ENCODE data around the gene ABI1. TPM values are rescaled to one million over a fixed set of nuclear protein-coding genes. Genes with fewer than 3 reads are reported as not detected.

The ABI1 gene
- total and polyA plus RNA-seq, 2 donors (not counting 3 experiments of a cell fraction or from before 2014, with no cell fraction given), result 58.8 to 59.1 TPM

- CTCF ChIA-PET, result interaction anchor here (1.8 kb wide), 1 partner anchor 15 kb away, joined by 7 read pairs; no protein-coding TSS in a partner anchor
- Histone ChIP-seq H3K36me3 (ENCODE audit: control insufficient read depth in 2 of 2, extremely low read depth in 1 of 2, insufficient read depth in 2 of 2, low read length in 2 of 2) (peaks cover 0 to 6% of the 10 kb centered on the region in 2 experiments), H3K27ac (ENCODE audit: insufficient read depth, low read depth, low read length) (no peak overlapping the region), H3K79me2 (ENCODE audit: control insufficient read depth, insufficient read depth, low read length) (peaks cover 3% of the 10 kb centered on the region), H3K4me3 (replicated peaks in 1 of 3; ENCODE audit: insufficient read depth in 1 of 3, low read depth in 1 of 3, low read length in 3 of 3) (no peak overlapping the region), H3K4me1 (ENCODE audit: control insufficient read depth, extremely low read depth, insufficient read depth, low read length) (no peaks in the 10 kb centered on the region), H3K9me3 (replicated peaks; ENCODE audit: control insufficient read depth, insufficient read depth, low read length) (no peaks in the 10 kb centered on the region), H3K27me3 (ENCODE audit: control insufficient read depth in 2 of 2, insufficient read depth in 2 of 2, low read length in 2 of 2) (no peaks in the 10 kb centered on the region), H3K9ac (replicated peaks; ENCODE audit: extremely low read depth, insufficient read depth, low read length) (no peak overlapping the region), H4K20me1 (replicated peaks; ENCODE audit: control insufficient read depth, extremely low read depth, insufficient read depth, low read length) (no peaks in the 10 kb centered on the region), H3K9me1 (replicated peaks; ENCODE audit: control insufficient read depth, extremely low read depth, insufficient read depth, low read length) (no peaks in the 10 kb centered on the region), H2AFZ (ENCODE audit: low read depth, low read length) (no peak overlapping the region), H3K4me2 (ENCODE audit: insufficient read depth, low read length) (no peak overlapping the region)
- intact Hi-C loops (cut with micrococcal nuclease), result no loop called here
- no peak for FAIRE-seq
- TF ChIP-seq MYC (IDR thresholded peaks at IDR 0.05; ENCODE audit: low read depth, low read length), result no peak
- no peak for TF ChIP-seq CTCF (IDR thresholded peaks at IDR 0.05; ENCODE audit: extremely low read depth in 1 of 2, insufficient read depth in 1 of 2, low read depth in 1 of 2, low read length in 2 of 2)
- no peak for TF ChIP-seq MAX (IDR thresholded peaks at IDR 0.05; ENCODE audit: insufficient read depth, insufficient read length)
- TF ChIP-seq FOS (IDR thresholded peaks at IDR 0.05; ENCODE audit: borderline replicate concordance, insufficient read depth, low read length), result no peak
- TF ChIP-seq EZH2 (IDR thresholded peaks at IDR 0.05; ENCODE audit: borderline replicate concordance, low read depth, low read length, severe bottlenecking), result no peak
- no peak for TF ChIP-seq JUN (IDR thresholded peaks at IDR 0.05; ENCODE audit: borderline replicate concordance, insufficient read depth, insufficient read length, low read depth)
- TF ChIP-seq POLR2AphosphoS5 (IDR thresholded peaks at IDR 0.05; ENCODE audit: insufficient read depth, low read depth, low read length), result no peak
- TF ChIP-seq GATA2 (IDR thresholded peaks at IDR 0.05; ENCODE audit: insufficient read depth, insufficient read length, low read depth, low read length), result no peak
- no peak for TF ChIP-seq POLR2A (IDR thresholded peaks at IDR 0.05; ENCODE audit: low read depth, low read length)
- no peak for DNase-seq (ENCODE audit: low read depth, low spot score)
- POLR2A ChIA-PET, result no interaction called here
- dilution Hi-C loops (cut with MboI; ENCODE audit: extremely low pct_ligation_motif_present, low sequenced_read_pairs), result no loop called here
- BruUV-seq (replicated peaks), result no TSS peak
These were observed 149.4 kb downstream of the ABI1 start for GRCh38 chr10:26711324-26711723.
